Fibroblast of skin of scalp (primary cell): Measurements from ENCODE around the gene CCDC141.

Experiments used
- DNase-seq: peaks from one replicate; pipeline ENCODE4 v3.0.0-alpha.2; 2013

Gene CCDC141

GRCh38 chr2:178827739-178828485 is 222.0 kb downstream of the CCDC141 start:
- no peak for DNase-seq

DNA sequence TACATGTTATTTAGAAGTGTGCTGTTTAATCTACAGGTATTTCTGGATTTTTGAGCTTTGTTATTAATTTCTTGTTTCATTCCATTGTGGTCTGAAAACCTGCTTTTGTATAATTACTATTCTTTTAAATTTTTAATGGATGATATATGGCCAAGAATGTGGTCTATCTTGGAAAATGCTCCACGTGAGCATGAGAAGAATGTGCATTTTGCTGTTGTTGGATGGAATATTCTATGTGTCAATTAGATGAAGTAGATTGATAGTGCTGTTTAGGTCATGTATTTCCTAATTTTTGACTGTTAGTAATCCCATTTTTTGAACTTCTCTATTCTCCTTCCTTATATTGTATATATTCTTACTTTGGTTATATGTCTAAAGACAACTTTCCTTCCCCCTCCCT is 222.8 kb downstream of the CCDC141 start:
- DNase-seq: no peak

- DNase-seq: peak; percentile 18
These were observed 224.8 kb downstream of the CCDC141 start for GRCh38 chr2:178825183-178825582.

DNA sequence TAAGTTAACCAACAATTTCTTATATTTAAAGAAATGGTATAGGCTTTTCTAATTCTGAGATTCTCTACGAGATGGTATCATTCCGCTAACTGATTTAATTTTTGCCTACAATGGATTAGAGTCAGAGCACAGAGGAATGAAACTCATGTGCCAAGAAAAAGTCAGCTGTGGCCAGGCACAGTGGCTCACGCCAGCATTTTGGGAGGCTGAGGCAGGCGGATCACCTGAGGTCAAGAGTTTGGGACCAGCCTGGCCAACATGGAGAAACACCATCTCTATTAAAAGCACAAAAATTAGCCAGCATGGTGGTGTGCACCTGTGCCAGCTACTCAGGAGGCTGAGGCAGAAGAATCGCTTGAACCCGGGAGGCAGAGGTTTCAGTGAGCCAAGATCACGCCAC is 225.8 kb downstream of the CCDC141 start:
- DNase-seq: no peak

DNA sequence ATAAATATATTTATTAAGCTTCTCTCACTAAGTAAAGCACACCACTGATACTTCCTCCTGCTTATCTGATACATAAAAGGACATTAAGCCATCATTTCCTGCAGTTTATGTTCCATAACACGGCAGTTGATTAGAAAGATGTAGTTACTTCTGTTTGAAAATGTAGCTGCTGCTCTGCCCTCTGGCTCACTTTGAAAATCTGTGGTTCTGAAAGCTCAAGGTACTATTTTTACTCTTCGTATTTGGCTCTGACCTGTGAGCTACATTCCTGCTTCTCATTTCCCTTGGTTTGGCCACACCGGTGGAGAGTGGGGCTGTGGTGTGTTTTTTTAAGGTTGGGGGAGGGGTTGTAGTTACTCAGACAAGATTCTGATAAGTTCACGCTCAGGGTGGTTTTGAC is 229.9 kb downstream of the CCDC141 start:
- DNase-seq: no peak

GRCh38 chr2:178819147-178819875 is 230.6 kb downstream of the CCDC141 start:
- no peak for DNase-seq

- DNase-seq: no peak
These were observed 238.0 kb downstream of the CCDC141 start for GRCh38 chr2:178811901-178812300.

- DNase-seq: no peak
These were observed 238.9 kb downstream of the CCDC141 start for GRCh38 chr2:178811045-178811444.

GRCh38 chr2:178810422-178810821 is 239.5 kb downstream of the CCDC141 start:
- DNase-seq: no peak

- DNase-seq: no peak
These were observed 242.5 kb downstream of the CCDC141 start, which contains the start of gene TTN for GRCh38 chr2:178807227-178808008. TSS of gene TTN (minus strand) at chr2:178807423. CDS start at chr2:178804642, 2,781 bp downstream.

GRCh38 chr2:178806543-178806942 is 243.4 kb downstream of the CCDC141 start:
- DNase-seq: no peak

- no peak for DNase-seq
These were observed 244.5 kb downstream of the CCDC141 start for GRCh38 chr2:178805457-178805856.

- DNase-seq: peak; percentile 6
These were observed 245.1 kb downstream of the CCDC141 start for GRCh38 chr2:178804791-178805190.

- DNase-seq: no peak
These were observed 249.4 kb downstream of the CCDC141 start for GRCh38 chr2:178800510-178800909.

GRCh38 chr2:178799305-178799704 is 250.6 kb downstream of the CCDC141 start:
- DNase-seq: no peak

DNA sequence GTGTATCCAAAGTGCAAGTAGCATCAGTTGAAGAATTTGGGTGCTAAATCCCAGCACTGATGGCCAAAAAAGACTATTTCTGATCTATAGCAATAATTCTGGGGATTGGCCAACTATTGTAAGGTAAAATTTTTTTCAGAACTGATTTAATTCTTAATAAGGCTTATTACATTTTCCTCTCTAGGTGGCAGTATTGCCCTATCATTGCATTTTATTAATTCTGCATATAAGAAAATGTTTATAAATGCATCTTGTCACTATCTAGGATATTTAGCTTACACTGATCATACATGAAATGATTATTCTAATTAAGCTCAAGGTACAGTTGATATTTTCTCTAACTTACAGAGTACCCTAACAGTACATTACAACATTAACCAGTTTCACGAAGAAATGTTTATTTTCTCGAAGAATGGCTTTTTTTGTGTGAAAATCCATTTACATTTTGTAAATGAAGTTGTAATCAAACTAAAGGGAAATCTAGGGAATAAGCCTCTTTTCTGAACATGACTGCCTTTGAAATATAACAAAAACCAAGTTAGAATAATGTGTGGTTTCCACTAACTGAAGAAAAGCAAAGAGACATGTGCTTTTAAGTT is 253.8 kb downstream of the CCDC141 start:
- DNase-seq: peak; percentile 37

DNA sequence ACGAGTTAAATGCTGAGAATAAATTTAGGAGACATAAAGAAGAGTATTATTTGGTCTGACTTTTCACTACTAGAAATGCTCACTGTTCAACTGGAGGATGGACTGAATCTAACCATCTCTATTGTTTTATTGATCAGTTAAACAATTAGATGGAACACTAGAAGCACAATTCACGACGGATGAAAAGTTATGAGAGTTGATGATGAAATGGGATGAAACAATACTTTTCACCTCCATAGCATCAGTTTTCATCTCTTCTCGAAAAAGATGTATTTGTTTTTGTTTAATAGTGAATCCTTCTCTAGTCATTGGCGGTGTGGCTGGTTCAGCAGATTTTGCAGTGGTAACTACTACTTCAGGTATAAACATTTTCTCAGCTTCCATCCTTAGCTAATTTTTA is 262.0 kb downstream of the CCDC141 start:
- DNase-seq: no peak

- DNase-seq: no peak
These were observed 262.8 kb downstream of the CCDC141 start for GRCh38 chr2:178787155-178787554.

- DNase-seq: no peak
These were observed 266.0 kb downstream of the CCDC141 start for GRCh38 chr2:178783889-178784288.

DNA sequence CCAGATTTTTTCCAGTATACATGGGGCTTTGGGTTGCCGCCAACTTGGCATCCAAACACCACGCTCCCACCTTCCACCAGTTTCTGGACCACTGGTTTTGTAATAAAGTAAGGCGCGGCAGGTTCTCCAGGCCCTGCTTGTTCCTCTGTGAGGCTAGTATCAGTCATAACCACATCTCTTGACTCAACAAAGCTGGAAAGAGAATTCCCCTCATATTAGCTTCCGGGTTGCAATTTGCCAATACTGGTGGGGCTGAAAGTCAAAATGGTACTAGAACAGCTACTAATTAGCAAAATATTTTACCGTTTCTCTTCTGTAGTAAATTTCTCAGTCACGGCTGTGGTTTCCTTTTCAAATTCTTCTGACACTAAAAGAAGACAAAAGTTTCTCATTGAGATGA is 267.7 kb downstream of the CCDC141 start:
- no peak for DNase-seq
